HG03066 (cell line): ENCODE results near the gene FGGY.

Experiments used
- ATAC-seq: cut with Tn5 transposase; IDR thresholded peaks from one replicate; pipeline ENCODE4 v1.9.1; 2021; ENCODE audit warnings: low read depth; ENCODE audit not compliant: unreplicated experiment

The FGGY gene

DNA sequence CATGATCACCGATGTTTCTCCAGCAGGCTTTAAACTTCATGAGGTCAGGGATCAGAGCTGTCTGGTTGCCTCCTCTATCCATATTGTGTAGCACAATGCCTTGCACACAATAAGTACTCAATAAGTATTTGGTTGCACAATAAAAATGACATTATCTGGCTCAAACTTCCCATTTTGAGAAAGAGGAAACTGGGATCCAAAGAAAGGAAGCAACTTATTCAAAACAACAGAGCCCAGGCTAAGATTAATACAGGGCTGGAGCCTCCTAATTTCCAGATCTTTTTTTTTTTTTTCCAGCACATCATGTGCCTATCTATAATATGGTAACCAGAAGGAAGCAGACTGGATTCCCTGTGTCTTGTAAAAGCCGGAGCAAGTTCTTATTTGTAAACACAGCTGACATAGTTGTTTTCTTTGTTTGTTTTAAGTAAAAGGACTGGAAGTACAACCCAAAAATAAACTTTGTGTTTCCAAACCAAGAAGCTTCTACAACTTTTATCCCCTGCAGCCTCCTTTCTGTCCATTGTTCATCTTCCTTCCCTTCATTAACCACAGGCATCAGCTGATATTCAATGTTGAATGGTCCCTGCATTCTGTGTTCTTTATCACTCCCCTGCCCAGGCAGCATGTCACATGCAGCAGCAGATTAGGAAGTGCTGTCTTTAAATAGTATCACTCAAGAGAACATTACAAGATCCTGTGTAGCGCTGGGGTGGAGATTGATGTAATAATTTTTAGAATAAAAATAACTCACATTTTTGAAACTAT lies 446.6 kb downstream of the FGGY start:
- no peak for ATAC-seq

GRCh38 chr1:59747420-59748024 lies 450.6 kb downstream of the FGGY start:
- no peak for ATAC-seq

DNA sequence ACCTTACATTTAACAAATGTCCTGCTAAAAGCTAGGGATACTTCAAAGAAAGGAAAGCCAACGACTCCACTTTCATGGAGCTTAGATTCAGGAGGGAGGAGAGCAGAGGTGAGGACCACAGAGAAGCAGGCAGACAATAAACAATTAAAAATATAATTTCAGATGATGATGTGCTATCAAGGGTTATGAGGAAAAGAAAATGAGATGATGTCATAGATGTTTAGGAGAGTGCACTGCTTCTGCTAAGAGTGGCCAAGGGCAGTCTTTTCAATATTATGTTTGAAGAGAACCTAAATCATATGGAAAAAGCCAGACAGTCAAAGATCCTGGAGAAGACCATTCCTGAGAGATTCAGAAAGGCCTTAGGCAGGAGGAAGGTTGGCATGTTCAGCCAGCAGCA lies 451.2 kb downstream of the FGGY start:
- ATAC-seq = no peak

- no peak for ATAC-seq
Observed at GRCh38 chr1:59750328-59751003, 453.6 kb downstream of the FGGY start.

DNA sequence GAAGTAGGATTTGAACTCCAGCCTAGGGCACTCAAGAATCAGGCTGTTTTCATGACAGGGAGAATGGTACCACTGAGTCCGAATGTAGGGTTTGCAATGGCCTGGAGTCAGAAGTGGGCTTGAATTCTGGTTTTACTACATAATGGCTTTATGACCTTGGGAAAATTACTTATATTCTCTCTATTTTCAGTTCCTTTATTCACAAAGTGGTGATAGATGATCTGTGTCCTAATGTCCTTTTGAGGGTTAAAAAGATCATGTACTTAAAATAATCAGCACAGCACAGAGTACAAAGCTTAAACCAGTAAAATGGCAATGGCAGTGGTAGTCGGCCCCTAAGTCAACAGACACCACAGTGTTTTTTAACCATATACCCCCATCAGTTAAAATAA lies 454.1 kb downstream of the FGGY start:
- ATAC-seq = no peak

GRCh38 chr1:59751801-59752200 lies 454.9 kb downstream of the FGGY start:
- no peak for ATAC-seq

GRCh38 chr1:59752556-59753414 lies 455.9 kb downstream of the FGGY start:
- ATAC-seq = no peak

DNA sequence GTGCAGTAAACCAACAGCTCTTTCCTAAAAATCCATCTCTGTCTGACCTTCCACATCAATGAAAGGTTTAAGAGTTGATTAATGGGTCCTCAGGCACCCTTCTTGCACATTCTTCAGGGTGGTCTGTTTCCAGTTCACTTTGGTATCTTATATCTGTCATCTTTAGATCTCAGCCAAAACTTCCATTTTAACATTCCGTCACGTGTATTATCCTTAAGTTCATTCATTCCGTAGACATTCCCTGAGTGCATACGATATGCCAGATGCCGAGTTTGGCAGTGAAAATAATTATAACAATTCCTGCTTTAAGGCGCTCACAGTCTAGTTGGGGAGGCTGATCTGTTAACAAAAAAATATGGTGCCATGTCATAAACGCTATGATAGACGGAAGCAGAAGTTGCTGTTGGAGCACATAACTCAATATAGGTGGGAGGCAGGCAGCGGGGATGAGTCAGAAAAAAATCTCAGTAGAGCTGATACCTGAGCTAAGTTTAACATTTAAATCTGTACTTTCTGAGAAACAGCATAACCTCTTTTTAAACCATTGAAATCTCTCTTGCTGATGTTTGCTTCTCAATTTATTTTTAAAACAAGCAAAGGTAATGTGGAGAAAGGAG lies 458.3 kb downstream of the FGGY start:
- no peak for ATAC-seq

DNA sequence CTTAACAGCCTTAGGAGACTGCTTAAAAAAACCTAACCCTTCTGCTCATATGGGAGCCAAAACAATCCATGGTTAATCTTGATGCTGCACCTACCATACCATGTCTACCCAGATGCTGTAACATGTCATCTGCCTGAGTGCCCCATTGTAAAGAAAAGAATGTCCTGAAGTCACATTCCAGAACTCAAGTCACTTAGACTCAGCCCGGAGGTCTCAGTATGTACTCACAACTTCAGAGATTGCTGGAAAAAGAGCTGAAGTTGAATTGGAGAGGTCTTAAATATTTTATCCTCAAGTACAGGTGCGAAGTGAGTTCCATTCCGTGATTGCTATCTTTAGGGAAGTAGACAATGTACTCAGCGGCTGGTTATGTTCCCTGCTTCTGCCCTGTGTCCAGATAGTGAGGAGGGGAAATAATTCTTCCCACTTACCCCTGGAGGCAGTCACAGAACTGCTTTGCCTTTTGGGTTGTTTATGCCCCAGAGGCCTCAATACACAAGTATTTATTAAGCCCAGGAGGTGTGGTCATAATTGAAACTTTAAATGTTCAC lies 460.4 kb downstream of the FGGY start:
- no peak for ATAC-seq

GRCh38 chr1:59759156-59759925 lies 462.4 kb downstream of the FGGY start:
- peak; percentile 89 for ATAC-seq

DNA sequence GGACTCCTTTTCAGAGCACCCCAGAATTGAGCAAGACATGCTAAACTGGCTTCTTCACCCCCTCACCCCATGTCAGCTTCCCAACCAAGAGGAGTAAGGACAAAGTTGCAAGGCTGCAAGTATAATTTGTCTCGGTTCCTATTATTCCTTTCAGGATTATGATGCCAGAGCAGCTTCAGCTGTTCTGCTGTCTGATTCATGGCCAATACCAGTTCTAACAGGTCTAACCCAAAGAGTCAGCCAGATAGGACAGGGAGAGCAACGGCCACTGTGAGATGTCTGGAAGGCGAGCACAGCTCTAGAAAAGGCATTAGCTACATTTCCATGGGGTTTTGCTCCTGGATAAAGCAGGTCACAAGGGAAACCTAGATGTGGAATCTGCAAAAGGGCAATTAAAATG lies 464.5 kb downstream of the FGGY start:
- ATAC-seq = no peak

DNA sequence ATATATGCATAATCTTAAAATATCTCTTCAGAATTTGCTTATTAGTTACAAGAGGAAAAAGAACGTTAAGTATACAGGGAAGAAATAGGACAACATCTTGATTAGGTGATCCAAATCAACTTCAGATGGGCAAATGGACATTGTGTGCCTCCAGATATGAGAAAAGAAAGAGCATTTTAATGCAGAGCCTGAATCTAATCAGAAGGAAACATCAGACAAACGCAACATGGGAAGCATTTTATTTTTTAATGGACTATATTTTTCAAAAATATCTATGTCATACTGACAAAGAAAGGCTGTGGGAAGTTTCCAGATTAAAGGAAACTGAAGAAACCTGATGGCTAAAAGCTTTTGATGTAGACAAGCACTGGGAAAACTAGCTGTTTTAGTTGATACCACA lies 466.5 kb downstream of the FGGY start:
- ATAC-seq = no peak

DNA sequence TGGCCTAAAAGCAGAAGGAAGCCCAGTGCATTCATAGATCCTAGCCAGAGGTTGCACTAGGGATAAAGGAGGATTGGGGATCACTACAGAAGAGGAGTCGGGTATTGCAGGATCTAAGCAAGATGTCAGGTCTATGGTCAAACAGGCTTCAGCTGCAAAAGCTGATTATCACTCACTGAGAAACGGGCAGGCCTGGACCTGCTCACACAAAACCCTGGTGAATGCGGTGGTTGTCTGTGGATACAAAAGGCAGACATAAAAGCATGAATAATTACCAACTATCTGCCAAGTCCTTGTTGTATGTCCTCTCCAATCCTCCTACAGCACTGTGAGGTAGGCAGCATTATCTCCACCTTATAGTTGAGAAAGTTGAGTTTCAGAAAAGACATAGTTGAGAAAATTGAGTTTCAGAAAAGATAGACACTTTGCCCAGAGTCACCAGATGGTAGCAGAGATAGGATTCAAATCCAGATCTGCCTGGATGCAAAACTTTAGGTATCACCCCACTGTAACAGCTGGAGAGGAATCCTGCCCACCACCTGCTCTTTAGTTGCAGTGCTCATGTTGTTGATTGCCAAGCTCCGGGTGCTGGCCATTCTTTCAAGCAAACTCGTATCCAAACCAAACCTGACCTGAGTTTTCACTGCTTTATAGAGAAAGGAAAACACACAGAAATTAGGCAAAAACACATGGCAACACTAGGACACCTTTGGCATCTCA lies 468.3 kb downstream of the FGGY start:
- no peak for ATAC-seq

DNA sequence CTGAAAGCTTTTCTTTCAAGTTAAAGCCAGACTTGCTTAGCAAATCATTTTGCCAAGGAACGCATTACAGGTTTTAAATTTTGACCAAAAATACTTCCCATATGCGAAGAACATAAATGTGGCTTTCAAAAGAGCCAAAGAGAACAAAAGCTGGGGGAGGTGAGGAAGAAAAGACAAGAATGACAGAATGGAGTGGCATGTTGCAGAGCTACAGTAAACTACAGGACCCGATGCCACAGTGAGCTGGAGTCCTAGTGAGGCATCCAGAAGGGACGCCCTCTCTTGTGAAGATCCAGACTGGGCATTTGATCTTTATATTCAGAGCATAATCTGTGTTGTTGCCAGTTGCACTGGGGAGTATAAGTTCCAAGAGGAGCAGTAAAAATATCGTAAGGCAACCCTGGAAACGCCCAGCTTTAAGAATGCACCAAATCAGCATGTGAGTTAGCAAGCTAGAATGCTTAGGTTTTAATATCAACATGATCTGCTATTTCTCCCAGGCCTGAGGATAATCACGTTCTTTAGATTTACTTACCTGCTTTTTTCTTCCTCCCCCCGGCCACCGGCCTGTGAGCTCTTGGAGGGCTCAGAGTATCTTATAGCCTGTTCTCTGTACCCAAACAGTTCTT lies 469.4 kb downstream of the FGGY start:
- no peak for ATAC-seq

DNA sequence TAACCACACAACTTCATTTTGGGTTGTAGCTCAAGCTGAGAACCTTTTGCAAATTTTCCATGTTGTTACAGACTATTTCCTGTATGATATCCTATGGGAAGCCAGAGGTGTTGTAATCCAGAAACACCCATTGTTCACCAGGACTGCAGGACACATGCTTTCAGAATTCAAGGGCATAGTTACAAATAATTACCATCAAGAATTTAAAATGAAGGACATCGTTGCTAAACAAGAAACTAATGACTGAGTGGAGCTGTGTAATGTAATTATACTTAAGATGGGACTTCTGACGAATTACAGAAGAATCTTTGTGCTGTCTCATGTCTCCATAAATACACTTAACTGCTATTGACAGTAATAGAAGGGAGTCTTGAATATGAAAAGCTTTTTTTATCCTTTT lies 470.2 kb downstream of the FGGY start:
- no peak for ATAC-seq

DNA sequence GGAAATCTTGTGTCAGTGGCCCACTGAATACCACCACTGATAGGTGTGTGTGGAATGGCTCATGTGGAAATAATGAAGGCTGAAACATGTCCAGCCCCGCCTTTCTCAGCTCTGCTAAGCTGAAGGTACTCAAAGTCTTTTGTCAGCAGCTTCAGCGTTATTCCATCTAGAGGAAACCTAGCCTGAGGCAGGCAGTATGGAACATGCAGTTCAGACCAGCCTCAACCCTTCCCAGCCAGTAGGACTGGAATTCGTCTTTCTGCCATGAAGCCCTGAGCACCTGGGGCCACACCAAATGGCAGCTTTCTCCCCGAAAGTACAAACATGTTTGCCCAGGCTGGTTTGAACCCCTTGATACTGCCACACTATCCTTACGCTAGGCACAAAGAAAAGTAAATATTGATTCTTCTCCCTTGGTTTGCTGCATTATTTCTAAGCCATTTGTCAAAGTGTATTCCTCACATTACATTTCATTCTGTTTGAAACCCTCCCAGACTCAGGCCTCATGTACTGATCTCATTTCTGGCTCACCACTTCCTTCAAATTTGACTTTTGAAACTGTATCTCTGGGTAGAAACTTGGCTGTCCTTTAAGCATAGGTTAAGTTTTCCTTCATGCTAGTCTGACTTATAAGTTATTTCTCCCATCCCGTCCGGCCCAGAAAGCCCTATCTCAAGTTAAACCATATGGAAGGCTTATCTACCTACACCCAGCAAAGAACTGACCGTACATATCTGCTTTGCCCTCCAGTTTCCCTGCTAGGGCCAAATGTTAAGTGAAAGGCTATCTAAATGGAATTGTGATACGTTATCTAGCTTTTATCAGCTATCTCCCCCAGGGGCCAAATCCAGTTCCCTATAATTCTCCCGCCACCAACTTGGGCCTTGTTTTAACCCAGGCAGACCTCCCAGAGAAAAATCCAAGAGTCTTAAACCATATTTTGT lies 472.2 kb downstream of the FGGY start:
- no peak for ATAC-seq

- no peak for ATAC-seq
Observed at GRCh38 chr1:59769736-59770095, 472.8 kb downstream of the FGGY start.
